ENCODE results near the gene PPP1R1A.

The PPP1R1A gene

GRCh38 chr12:54588110-54588889 is at the start of gene PPP1R1A:
Gene PPP1R1A, minus strand, starts transcription at chr12:54588659. Its CDS starts 171 bp downstream, at chr12:54588488.
- no peak for TF ChIP-seq CTCF (IDR thresholded peaks at IDR 0.05; ENCODE audit: low read depth, low read length)

GRCh38 chr12:54634795-54635194 is 46.3 kb upstream of the PPP1R1A start, which contains the start of gene LACRT:
Gene LACRT, minus strand, starts transcription at chr12:54634895. Its CDS starts 54 bp downstream, at chr12:54634841.
- no peak within 1 kb of the TSS for H3K4me3 ChIP-seq (ENCODE audit: low read depth, low read length)
- no peak for TF ChIP-seq CTCF (IDR thresholded peaks at IDR 0.05; ENCODE audit: low read depth, low read length)

More at GRCh38 chr12:54588110-54588889, at the start of gene PPP1R1A:
- no peak within 1 kb of the TSS for H3K4me3 ChIP-seq (ENCODE audit: low read depth, low read length)

- no peak for TF ChIP-seq CTCF (IDR thresholded peaks at IDR 0.05; ENCODE audit: low read depth, low read length)
Observed at GRCh38 chr12:54631988-54632728, 43.7 kb upstream of the PPP1R1A start.

GRCh38 chr12:54631551-54631950 is 43.1 kb upstream of the PPP1R1A start:
- H3K4me3 ChIP-seq (ENCODE audit: low read depth, low read length): no peak overlapping the region
- no peak for TF ChIP-seq CTCF (IDR thresholded peaks at IDR 0.05; ENCODE audit: low read depth, low read length)

More at GRCh38 chr12:54631988-54632728, 43.7 kb upstream of the PPP1R1A start:
- H3K4me3 ChIP-seq (ENCODE audit: low read depth, low read length): no peak overlapping the region

- H3K4me3 ChIP-seq (ENCODE audit: low read depth, low read length): no peak overlapping the region
- no peak for TF ChIP-seq CTCF (IDR thresholded peaks at IDR 0.05; ENCODE audit: low read depth, low read length)
Observed at GRCh38 chr12:54629925-54630324, 41.5 kb upstream of the PPP1R1A start.

GRCh38 chr12:54628186-54628846 is 39.9 kb upstream of the PPP1R1A start:
- no peak for TF ChIP-seq CTCF (IDR thresholded peaks at IDR 0.05; ENCODE audit: low read depth, low read length)
- H3K4me3 ChIP-seq (ENCODE audit: low read depth, low read length): no peak overlapping the region

Measured in WI38 (cell line).